HCT116 (cell line): ENCODE data around the gene PLEKHG3. TPM values are rescaled to one million over a fixed set of nuclear protein-coding genes. Genes with fewer than 3 reads are reported as not detected.

Source experiments
- ATAC-seq: fragments of 200-7000 bp; cut with Tn5 transposase; 2 replicates; pipeline ENCODE4 v1.9.1; 2020; ENCODE audit warnings: mild to moderate bottlenecking, moderate library complexity
- BruUV-seq: library from RNA; stranded (reverse); fragments of 400-500 nt; replicated peaks from 2 replicates; lab custom pipeline; 2021; lab: Mats Ljungman, UMichigan
- CTCF ChIA-PET: fragments of 300-600 bp; sonication (Branson Sonifier 250); formaldehyde crosslinking; loops from one replicate; lab custom pipeline; 2021; ENCODE audit warnings: antibody characterized with exemption; lab: Charles Lee
- POLR2A ChIA-PET: fragments of 300-600, 350-600 bp; sonication (Branson Sonifier 250); formaldehyde crosslinking; loops from one replicate; lab custom pipeline; 2021; ENCODE audit warnings: antibody characterized with exemption; lab: Charles Lee
- RAD21 ChIA-PET, 2 experiments: fragments of 300-600 bp; sonication (Branson Sonifier 250); formaldehyde crosslinking; loops; one replicate each; lab custom pipeline; 2023; ENCODE audit warnings: low total read pairs in 2 of 2; ENCODE audit not compliant: uncharacterized antibody in 2 of 2, unreplicated experiment in 2 of 2, low non-redundant PET in 1 of 2; lab: Charles Lee
- DNase-seq: peaks from one replicate; pipeline ENCODE4 v3.0.0-alpha.2; 2010; ENCODE audit warnings: low read depth, low spot score
- H2AFZ ChIP-seq: fragments of 200-600 bp; shearing (Covaris generic), sonication (generic); 2 replicates; pipeline ENCODE4 v1.6.1; 2017; ENCODE audit warnings: low read depth, mixed run types, mixed read lengths, antibody characterized with exemption, low read length; ENCODE audit not compliant: poor library complexity, severe bottlenecking
- H3K27ac ChIP-seq: 2 replicates; pipeline ENCODE4 v1.5.1; 2012; ENCODE audit warnings: low read depth, low read length
- H3K27me3 ChIP-seq: fragments of 200-600 bp; sonication (generic); 2 replicates; pipeline ENCODE4 v1.6.1; 2016; ENCODE audit warnings: mixed run types, low read length, mixed read lengths; ENCODE audit not compliant: insufficient read depth
- H3K36me3 ChIP-seq, 2 experiments: fragments of 200-500 bp in 1 of 2; fragments of 200-600 bp in 1 of 2; sonication (Bioruptor generic) in 1 of 2; sonication (generic) in 1 of 2; 2 replicates each; pipeline versions ENCODE4 v1.5.1 to v1.6.1; 2014 to 2016; ENCODE audit warnings: low read length in 2 of 2, inconsistent platforms in 1 of 2, mixed read lengths in 1 of 2, mixed run types in 1 of 2; ENCODE audit not compliant: insufficient read depth in 2 of 2, control insufficient read depth in 1 of 2
- H3K4me1 ChIP-seq, 2 experiments: fragments of 200-600 bp in 1 of 2; sonication (generic) in 1 of 2; 2 replicates each; pipeline versions ENCODE4 v1.5.1 to v1.6.1; 2012 to 2017; ENCODE audit warnings: low read length in 2 of 2, inconsistent platforms in 1 of 2, mild to moderate bottlenecking in 1 of 2, mixed read lengths in 1 of 2, mixed run types in 1 of 2, moderate library complexity in 1 of 2; ENCODE audit not compliant: insufficient read depth in 2 of 2, control insufficient read depth in 1 of 2
- H3K4me2 ChIP-seq: fragments of 200-600 bp; sonication (generic); 2 replicates; pipeline ENCODE4 v1.6.1; 2017; ENCODE audit warnings: mixed run types, low read length, mixed read lengths
- H3K4me3 ChIP-seq, 2 experiments: fragments of 200-600 bp in 1 of 2; sonication (generic) in 1 of 2; replicated peaks in 1 of 2; 2 replicates each; pipeline ENCODE4 v1.5.1; 2011 to 2016; ENCODE audit warnings: low read length in 2 of 2, control low read depth in 1 of 2, low read depth in 1 of 2, mild to moderate bottlenecking in 1 of 2, mixed read lengths in 1 of 2, mixed run types in 1 of 2
- H3K79me2 ChIP-seq: fragments of 200-600 bp; sonication (generic); 2 replicates; pipeline ENCODE4 v1.6.1; 2017; ENCODE audit warnings: mild to moderate bottlenecking, mixed run types, low read length, moderate library complexity, mixed read lengths; ENCODE audit not compliant: insufficient read depth
- H3K9ac ChIP-seq: fragments of 200-600 bp; sonication (generic); 2 replicates; pipeline ENCODE4 v1.6.1; 2016; ENCODE audit warnings: low read length, mixed read lengths
- H3K9me2 ChIP-seq: fragments of 200-600 bp; sonication (generic), shearing (Covaris generic); 2 replicates; pipeline ENCODE4 v1.6.1; 2017; ENCODE audit warnings: mixed run types, mild to moderate bottlenecking, moderate library complexity; ENCODE audit not compliant: insufficient read depth
- H3K9me3 ChIP-seq, 2 experiments: fragments of 200-500 bp in 1 of 2; fragments of 200-600 bp in 1 of 2; sonication (Bioruptor generic) in 1 of 2; sonication (generic) in 1 of 2; 2 replicates each; pipeline ENCODE4 v1.6.1; 2014 to 2017; ENCODE audit warnings: low read length in 2 of 2, mixed read lengths in 2 of 2, inconsistent platforms in 1 of 2, low read depth in 1 of 2, mild to moderate bottlenecking in 1 of 2, mixed run types in 1 of 2, moderate library complexity in 1 of 2; ENCODE audit not compliant: control insufficient read depth in 1 of 2, insufficient read depth in 1 of 2
- H4K20me1 ChIP-seq: fragments of 200-600 bp; sonication (generic), shearing (Covaris generic); 2 replicates; pipeline ENCODE4 v1.6.1; 2017; ENCODE audit warnings: mixed run types, mild to moderate bottlenecking, moderate library complexity; ENCODE audit not compliant: insufficient read depth
- ELF1 ChIP-seq: IDR thresholded peaks from 2 replicates; pipeline ENCODE4 v1.6.1; 2012; ENCODE audit warnings: low read depth, borderline replicate concordance
- FOSL1 ChIP-seq: IDR thresholded peaks from 2 replicates; pipeline ENCODE4 v1.6.1; 2012; ENCODE audit warnings: low read depth
- POLR2AphosphoS5 ChIP-seq: IDR thresholded peaks from 2 replicates; pipeline ENCODE4 v1.6.1; 2011; ENCODE audit warnings: mild to moderate bottlenecking, low read depth, low read length, moderate library complexity
- SRF ChIP-seq: IDR thresholded peaks from 2 replicates; pipeline ENCODE4 v1.6.1; 2012; ENCODE audit warnings: low read depth
- YY1 ChIP-seq: IDR thresholded peaks from 2 replicates; pipeline ENCODE4 v1.6.1; 2011; ENCODE audit warnings: low read length, low read depth, moderate library complexity, mild to moderate bottlenecking; ENCODE audit not compliant: insufficient replicate concordance; ENCODE audit errors: extremely low read depth
- intact Hi-C: fragments of 100-400 bp; cut with micrococcal nuclease; formaldehyde crosslinking; loops from 2 replicates; pipeline ENCODE4 v1.10.0; 2022
- total RNA-seq: library from RNA; stranded (reverse); gene quantifications from one replicate; pipeline ENCODE4 v1.2.1, GENCODE V29; 2021; ENCODE audit not compliant: unreplicated experiment
- TF ChIP-seq, protein P1 (sequence below): IDR thresholded peaks from 2 replicates; pipeline ENCODE4 v1.6.1; 2012
- TF ChIP-seq, protein P2 (sequence below), 3 experiments: fragments of 200-600 bp in 1 of 3; sonication (generic) in 1 of 3; IDR thresholded peaks in 2 of 3; conservative IDR thresholded peaks in 1 of 3; 2 replicates each; pipeline ENCODE4 v1.5.1; 2012 to 2017; ENCODE audit warnings: low read depth in 2 of 3, low read length in 2 of 3, antibody characterized with exemption in 1 of 3, borderline replicate concordance in 1 of 3, control low read depth in 1 of 3, mild to moderate bottlenecking in 1 of 3, mixed read lengths in 1 of 3, mixed run types in 1 of 3, moderate library complexity in 1 of 3; ENCODE audit not compliant: insufficient read depth in 1 of 3

Gene PLEKHG3
- total RNA-seq, 1 experiment from 2014 or later = 55.6 TPM

DNA sequence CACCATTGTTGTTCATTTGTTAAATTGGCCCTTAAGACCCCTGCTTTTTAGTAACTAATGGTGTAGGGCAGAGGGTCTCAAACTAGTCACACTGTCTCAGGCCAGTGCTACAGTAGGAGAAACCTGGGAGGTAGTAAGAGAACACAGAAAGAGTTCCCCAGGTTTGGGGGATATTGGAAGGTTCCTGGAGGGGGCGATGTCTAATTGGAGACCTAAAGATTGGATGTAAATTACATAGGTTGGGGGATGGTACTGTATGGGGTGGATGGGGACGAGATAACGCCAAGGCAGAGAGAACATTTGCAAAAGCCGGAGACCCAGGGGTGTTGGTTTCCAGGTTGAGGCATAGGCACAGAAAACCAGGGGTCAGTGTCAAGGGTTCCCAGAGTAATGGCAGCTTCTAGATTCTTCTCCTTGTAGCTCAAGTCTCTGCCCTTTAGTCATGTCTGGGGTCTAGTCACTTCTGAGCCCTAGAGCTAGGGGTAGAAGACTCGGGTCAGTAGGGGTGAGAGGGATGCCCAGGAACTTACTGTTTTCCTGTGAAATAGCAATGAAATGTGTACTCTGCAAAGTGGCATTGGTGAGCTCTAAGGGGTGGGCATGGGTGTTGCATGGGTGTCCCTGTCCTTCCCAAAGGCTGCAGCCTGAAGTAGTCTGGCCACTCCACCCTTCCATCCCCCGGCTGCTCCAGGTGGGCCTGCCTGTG, 21.8 kb downstream of the PLEKHG3 start:
- ATAC-seq = peak; percentile 53
- H3K79me2 ChIP-seq = peaks cover 75% of the 10 kb centered on the region
- H4K20me1 ChIP-seq = peaks cover 4% of the 10 kb centered on the region; the same call in 1 of the 2 replicates
- TF ChIP-seq SRF = no peak
- no peak for TF ChIP-seq POLR2AphosphoS5
- TF ChIP-seq YY1 = no peak
- no peak for TF ChIP-seq ELF1
- no peak for TF ChIP-seq FOSL1
- TF ChIP-seq, protein P1, sequence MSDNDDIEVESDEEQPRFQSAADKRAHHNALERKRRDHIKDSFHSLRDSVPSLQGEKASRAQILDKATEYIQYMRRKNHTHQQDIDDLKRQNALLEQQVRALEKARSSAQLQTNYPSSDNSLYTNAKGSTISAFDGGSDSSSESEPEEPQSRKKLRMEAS = no peak
- TF ChIP-seq, protein P2, sequence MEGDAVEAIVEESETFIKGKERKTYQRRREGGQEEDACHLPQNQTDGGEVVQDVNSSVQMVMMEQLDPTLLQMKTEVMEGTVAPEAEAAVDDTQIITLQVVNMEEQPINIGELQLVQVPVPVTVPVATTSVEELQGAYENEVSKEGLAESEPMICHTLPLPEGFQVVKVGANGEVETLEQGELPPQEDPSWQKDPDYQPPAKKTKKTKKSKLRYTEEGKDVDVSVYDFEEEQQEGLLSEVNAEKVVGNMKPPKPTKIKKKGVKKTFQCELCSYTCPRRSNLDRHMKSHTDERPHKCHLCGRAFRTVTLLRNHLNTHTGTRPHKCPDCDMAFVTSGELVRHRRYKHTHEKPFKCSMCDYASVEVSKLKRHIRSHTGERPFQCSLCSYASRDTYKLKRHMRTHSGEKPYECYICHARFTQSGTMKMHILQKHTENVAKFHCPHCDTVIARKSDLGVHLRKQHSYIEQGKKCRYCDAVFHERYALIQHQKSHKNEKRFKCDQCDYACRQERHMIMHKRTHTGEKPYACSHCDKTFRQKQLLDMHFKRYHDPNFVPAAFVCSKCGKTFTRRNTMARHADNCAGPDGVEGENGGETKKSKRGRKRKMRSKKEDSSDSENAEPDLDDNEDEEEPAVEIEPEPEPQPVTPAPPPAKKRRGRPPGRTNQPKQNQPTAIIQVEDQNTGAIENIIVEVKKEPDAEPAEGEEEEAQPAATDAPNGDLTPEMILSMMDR (IDR thresholded peaks at IDR 0.05 in 2 of 3, conservative IDR thresholded peaks at IDR 0.05 in 1 of 3; ENCODE audit: borderline replicate concordance in 1 of 3, insufficient read depth in 1 of 3, low read depth in 2 of 3, low read length in 2 of 3) = peak in 2 of 3 experiments; percentile 22 to 50; a peak in 3 of 6 replicates
- TF ChIP-seq, all 23 proteins: peak for 1
- Histone ChIP-seq H3K4me2 (peak overlapping the region; percentile 89), H3K9me2 (no peaks in the 10 kb centered on the region), H2AFZ (no peak overlapping the region), H3K4me3 (peak overlapping the region in 1 of 2 experiments; percentile 42; a peak in 2 of 4 replicates), H3K36me3 (peaks cover 15 to 20% of the 10 kb centered on the region in 2 experiments; a peak in 3 of 4 replicates), H3K9me3 (no peaks in the 10 kb centered on the region), H3K4me1 (peaks cover 58 to 62% of the 10 kb centered on the region in 2 experiments), H3K27me3 (no peaks in the 10 kb centered on the region), H3K9ac (peak overlapping the region; percentile 48), H3K27ac (peak overlapping the region; percentile 61)
- CTCF ChIA-PET = interaction anchor here (0.7 to 1.0 kb wide), 7 partner anchors 9 to 199 kb away, joined by 3 to 5 read pairs (median 3); no protein-coding TSS in a partner anchor
- POLR2A ChIA-PET = no interaction called here
- intact Hi-C loops = no loop called here
- RAD21 ChIA-PET = interaction anchor here in 1 of 2 experiments (0.8 kb wide), 1 partner anchor 46 kb away, joined by 3 read pairs; no protein-coding TSS in a partner anchor
- BruUV-seq = no TSS peak
- DNase-seq = no peak
